WTC11 (cell line): ENCODE data around the gene IFT20. TPM values are rescaled to one million over a fixed set of nuclear protein-coding genes. Genes with fewer than 3 reads are reported as not detected.

Experiments used
- ATAC-seq: fragments of 200-7000 bp; cut with Tn5 transposase; 2 replicates; pipeline ENCODE4 v1.10.0; 2021; ENCODE audit warnings: mild to moderate bottlenecking, moderate library complexity
- CTCF ChIA-PET: fragments of 300-600 bp; sonication (Branson Sonifier 250); formaldehyde crosslinking; loops from one replicate; lab custom pipeline; 2021; ENCODE audit warnings: antibody characterized with exemption; lab: Charles Lee
- POLR2A ChIA-PET: fragments of 350-600 bp; sonication (Branson Sonifier 250); formaldehyde crosslinking; loops from one replicate; lab custom pipeline; 2021; ENCODE audit warnings: antibody characterized with exemption; lab: Charles Lee
- DNase-seq: peaks from one replicate; pipeline ENCODE4 v3.0.0; 2021; ENCODE audit warnings: low spot score
- H3K27ac Mint-ChIP-seq: 2 replicates; pipeline ENCODE4 v1.8.0; 2021; ENCODE audit warnings: mixed read lengths
- H3K27me3 Mint-ChIP-seq: 2 replicates; pipeline ENCODE4 v1.8.0; 2021; ENCODE audit warnings: low read depth, mild to moderate bottlenecking, moderate library complexity, mixed read lengths
- H3K36me3 Mint-ChIP-seq: 2 replicates; pipeline ENCODE4 v1.8.0; 2021; ENCODE audit warnings: mixed read lengths
- H3K4me1 Mint-ChIP-seq: 2 replicates; pipeline ENCODE4 v1.8.0; 2022; ENCODE audit warnings: mixed read lengths
- H3K4me3 Mint-ChIP-seq: 2 replicates; pipeline ENCODE4 v1.8.0; 2021; ENCODE audit warnings: mild to moderate bottlenecking, moderate library complexity, mixed read lengths
- H3K9me3 Mint-ChIP-seq: 2 replicates; pipeline ENCODE4 v1.8.0; 2021; ENCODE audit warnings: mixed read lengths
- AFF4 ChIP-seq: sonication (generic); formaldehyde crosslinking; IDR thresholded peaks from 2 replicates; pipeline ENCODE4 v1.8.1; 2023; ENCODE audit warnings: mild to moderate bottlenecking, missing genetic modification reagents, borderline replicate concordance
- ATF6 ChIP-seq: sonication (generic); formaldehyde crosslinking; IDR thresholded peaks from 2 replicates; pipeline ENCODE4 v1.8.1; 2023; ENCODE audit warnings: mild to moderate bottlenecking, missing genetic modification reagents
- CBFB ChIP-seq: sonication (generic); formaldehyde crosslinking; IDR thresholded peaks from 2 replicates; pipeline ENCODE4 v1.8.1; 2022; ENCODE audit warnings: mild to moderate bottlenecking, low read depth, missing genetic modification reagents
- ESRRA ChIP-seq: sonication (generic); formaldehyde crosslinking; IDR thresholded peaks from 2 replicates; pipeline ENCODE4 v1.8.1; 2022; ENCODE audit warnings: mild to moderate bottlenecking, missing genetic modification reagents, borderline replicate concordance
- MXD4 ChIP-seq: fragments of 250-450 bp; sonication (Bioruptor Pico); IDR thresholded peaks from 2 replicates; pipeline ENCODE4 v1.8.0; 2021; ENCODE audit warnings: mild to moderate bottlenecking, moderate library complexity, borderline replicate concordance
- NFATC4 ChIP-seq: fragments of 250-450 bp; sonication (Bioruptor Pico); IDR thresholded peaks from 2 replicates; pipeline ENCODE4 v1.9.0; 2021; ENCODE audit warnings: mild to moderate bottlenecking
- NR2C2 ChIP-seq: sonication (generic); formaldehyde crosslinking; IDR thresholded peaks from 2 replicates; pipeline ENCODE4 v1.8.0; 2022; ENCODE audit warnings: mild to moderate bottlenecking, missing genetic modification reagents
- OVOL2 ChIP-seq: fragments of 250-450 bp; sonication (Bioruptor Pico); IDR thresholded peaks from 2 replicates; pipeline ENCODE4 v1.9.0; 2021; ENCODE audit warnings: mild to moderate bottlenecking, borderline replicate concordance
- PRRX2 ChIP-seq: fragments of 250-450 bp; sonication (Bioruptor Pico); IDR thresholded peaks from 2 replicates; pipeline ENCODE4 v1.8.0; 2021; ENCODE audit warnings: mild to moderate bottlenecking
- RELA ChIP-seq: sonication (generic); formaldehyde crosslinking; IDR thresholded peaks from 2 replicates; pipeline ENCODE4 v1.8.1; 2022; ENCODE audit warnings: missing genetic modification reagents, mild to moderate bottlenecking, borderline replicate concordance
- TCF7 ChIP-seq: sonication (generic); formaldehyde crosslinking; IDR thresholded peaks from 2 replicates; pipeline ENCODE4 v1.8.0; 2022; ENCODE audit warnings: mild to moderate bottlenecking, low read depth, missing genetic modification reagents, moderate library complexity
- TEAD1 ChIP-seq: sonication (generic); formaldehyde crosslinking; IDR thresholded peaks from 2 replicates; pipeline ENCODE4 v1.8.0; 2022; ENCODE audit warnings: mild to moderate bottlenecking, missing genetic modification reagents
- TEAD4 ChIP-seq: sonication (generic); formaldehyde crosslinking; IDR thresholded peaks from 2 replicates; pipeline ENCODE4 v1.8.0; 2022; ENCODE audit warnings: mild to moderate bottlenecking, missing genetic modification reagents
- ZNF281 ChIP-seq: sonication (generic); formaldehyde crosslinking; IDR thresholded peaks from 2 replicates; pipeline ENCODE4 v1.8.0; 2023; ENCODE audit warnings: mild to moderate bottlenecking, missing genetic modification reagents
- total RNA-seq: library from RNA; stranded (reverse); gene quantifications from 3 replicates; pipeline ENCODE4 v1.2.3, GENCODE V29; 2021
- TF ChIP-seq, protein P1 (sequence below): fragments of 250-450 bp; sonication (Bioruptor Pico); IDR thresholded peaks from 2 replicates; pipeline ENCODE4 v1.9.0; 2021; ENCODE audit warnings: moderate library complexity, mild to moderate bottlenecking, inconsistent platforms, borderline replicate concordance
- TF ChIP-seq, protein P2 (sequence below): fragments of 250-450 bp; sonication (Bioruptor Pico); IDR thresholded peaks from 2 replicates; pipeline ENCODE4 v1.9.0; 2021; ENCODE audit warnings: mild to moderate bottlenecking
- TF ChIP-seq, protein P3 (sequence below): fragments of 250-450 bp; sonication (Bioruptor Pico); IDR thresholded peaks from 2 replicates; pipeline ENCODE4 v2.1.2; 2022; ENCODE audit warnings: mild to moderate bottlenecking, moderate library complexity

The IFT20 gene
- total RNA-seq, 1 experiment from 2014 or later: 17.6 TPM

DNA sequence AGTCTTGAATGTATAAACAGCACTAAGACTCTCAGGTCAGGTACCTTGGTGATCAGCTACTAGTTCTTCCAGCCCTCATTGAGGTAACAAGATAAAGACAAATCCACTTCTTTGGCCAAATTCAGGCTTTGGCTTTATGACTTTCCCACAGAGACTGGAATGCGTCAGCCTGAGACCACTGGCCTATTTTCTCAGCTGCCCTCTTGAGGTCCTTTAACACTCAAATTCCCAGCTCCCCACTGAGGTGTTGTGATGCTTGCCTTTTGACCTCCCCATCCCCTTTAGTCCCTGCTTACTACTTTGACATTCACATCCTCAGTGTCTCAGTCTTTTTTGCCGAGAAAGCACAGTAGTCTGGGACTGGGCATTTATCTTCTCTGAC, 10.9 kb upstream of the IFT20 start (continued):
- TF ChIP-seq TEAD4 (CRISPR knock-in tag) (no peak), NFATC4 (CRISPR knock-in tag) (no peak)

DNA sequence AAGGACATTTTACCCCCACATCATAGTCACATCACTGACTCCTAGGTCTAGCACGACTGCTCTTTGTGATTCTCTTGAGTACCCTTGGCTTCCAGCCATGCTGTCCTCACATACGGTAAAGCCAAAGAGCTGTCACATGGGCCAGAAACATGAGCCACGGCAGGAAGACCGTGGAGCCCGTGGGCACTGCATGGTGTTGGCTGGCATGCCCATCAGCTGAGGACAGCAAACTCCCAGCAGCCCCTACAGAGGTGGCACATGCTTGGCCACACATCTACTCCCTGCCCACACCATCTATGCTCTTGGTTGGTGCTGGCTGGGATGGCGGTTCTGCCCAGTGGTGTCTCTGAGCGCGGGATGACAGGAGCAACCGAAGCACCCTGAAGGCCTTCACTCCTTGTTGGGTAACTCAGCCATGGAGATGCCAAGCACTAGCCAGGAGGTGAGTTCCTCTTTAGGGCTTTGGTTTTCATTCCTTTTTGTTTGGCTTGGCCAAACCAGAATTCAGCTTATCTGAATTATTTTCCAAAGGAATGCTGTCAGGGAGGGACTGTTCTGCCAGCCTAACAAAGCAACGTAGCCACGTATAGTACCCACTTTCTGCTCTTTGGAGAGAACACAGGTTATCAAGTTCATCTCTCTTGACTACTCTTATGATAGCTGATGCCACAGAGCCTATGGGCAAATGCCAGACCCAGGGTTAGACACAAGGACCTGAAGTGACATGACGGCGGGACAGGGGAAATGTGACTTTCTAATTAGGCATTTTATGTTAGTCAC, 10.3 kb upstream of the IFT20 start:
- ChIA-PET CTCF (interaction anchor here (1.6 to 3.5 kb wide), 3 partner anchors 10 to 72 kb away, joined by 4 to 26 read pairs (median 7); partner anchors contain the start of genes IFT20, POLDIP2 and TNFAIP1), POLR2A (no interaction called here)

More for the DNA sequence above, 10.3 kb upstream of the IFT20 start:
- ATAC-seq: no peak
- no peak overlapping the region for H3K4me3 Mint-ChIP-seq
- no peaks in the 10 kb centered on the region for H3K9me3 Mint-ChIP-seq
- no peak overlapping the region for H3K27ac Mint-ChIP-seq
- TF ChIP-seq, protein P1, sequence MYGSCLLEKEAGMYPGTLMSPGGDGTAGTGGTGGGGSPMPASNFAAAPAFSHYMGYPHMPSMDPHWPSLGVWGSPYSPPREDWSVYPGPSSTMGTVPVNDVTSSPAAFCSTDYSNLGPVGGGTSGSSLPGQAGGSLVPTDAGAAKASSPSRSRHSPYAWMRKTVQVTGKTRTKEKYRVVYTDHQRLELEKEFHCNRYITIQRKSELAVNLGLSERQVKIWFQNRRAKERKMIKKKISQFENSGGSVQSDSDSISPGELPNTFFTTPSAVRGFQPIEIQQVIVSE (CRISPR knock-in tag): no peak
- TF ChIP-seq MXD4 (CRISPR knock-in tag) (no peak), NR2C2 (no peak), ESRRA (CRISPR knock-in tag) (no peak), PRRX2 (CRISPR knock-in tag) (no peak), ATF6 (CRISPR knock-in tag) (no peak), OVOL2 (CRISPR knock-in tag) (no peak), CBFB (CRISPR knock-in tag) (no peak), TCF7 (no peak), RELA (CRISPR knock-in tag) (no peak), AFF4 (CRISPR knock-in tag) (no peak), ZNF281 (CRISPR knock-in tag) (no peak), TEAD1 (CRISPR knock-in tag) (no peak)
- TF ChIP-seq, protein P2, sequence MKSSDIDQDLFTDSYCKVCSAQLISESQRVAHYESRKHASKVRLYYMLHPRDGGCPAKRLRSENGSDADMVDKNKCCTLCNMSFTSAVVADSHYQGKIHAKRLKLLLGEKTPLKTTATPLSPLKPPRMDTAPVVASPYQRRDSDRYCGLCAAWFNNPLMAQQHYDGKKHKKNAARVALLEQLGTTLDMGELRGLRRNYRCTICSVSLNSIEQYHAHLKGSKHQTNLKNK: no peak
- TF ChIP-seq, protein P3, sequence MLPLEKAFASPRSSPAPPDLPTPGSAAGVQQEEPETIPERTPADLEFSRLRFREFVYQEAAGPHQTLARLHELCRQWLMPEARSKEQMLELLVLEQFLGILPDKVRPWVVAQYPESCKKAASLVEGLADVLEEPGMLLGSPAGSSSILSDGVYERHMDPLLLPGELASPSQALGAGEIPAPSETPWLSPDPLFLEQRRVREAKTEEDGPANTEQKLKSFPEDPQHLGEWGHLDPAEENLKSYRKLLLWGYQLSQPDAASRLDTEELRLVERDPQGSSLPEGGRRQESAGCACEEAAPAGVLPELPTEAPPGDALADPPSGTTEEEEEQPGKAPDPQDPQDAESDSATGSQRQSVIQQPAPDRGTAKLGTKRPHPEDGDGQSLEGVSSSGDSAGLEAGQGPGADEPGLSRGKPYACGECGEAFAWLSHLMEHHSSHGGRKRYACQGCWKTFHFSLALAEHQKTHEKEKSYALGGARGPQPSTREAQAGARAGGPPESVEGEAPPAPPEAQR: no peak
- no peak for DNase-seq
- no peaks in the 10 kb centered on the region for H3K27me3 Mint-ChIP-seq
- peaks cover 6% of the 10 kb centered on the region; the same call in 1 of the 2 replicates for H3K4me1 Mint-ChIP-seq
- H3K36me3 Mint-ChIP-seq: peaks cover 53% of the 10 kb centered on the region
